Osteoblast (primary cell): ENCODE results near the gene RLBP1. TPM values are rescaled to one million over a fixed set of nuclear protein-coding genes. Genes with fewer than 3 reads are reported as not detected.

Experiments used
- DNase-seq: peaks from one replicate; pipeline ENCODE4 v3.0.0; 2011; ENCODE audit warnings: low spot score, mixed read lengths; ENCODE audit not compliant: insufficient read length; ENCODE audit errors: missing footprints
- H2AFZ ChIP-seq: 2 replicates; pipeline ENCODE4 v1.6.0; 2011; ENCODE audit warnings: mild to moderate bottlenecking, low read length
- H3K27ac ChIP-seq: 2 replicates; pipeline ENCODE4 v1.5.1; 2011; ENCODE audit warnings: mild to moderate bottlenecking, low read depth, low read length, moderate library complexity
- H3K27me3 ChIP-seq: 2 replicates; pipeline ENCODE4 v1.6.0; 2012; ENCODE audit warnings: mild to moderate bottlenecking, control low read depth, inconsistent platforms, low read length, moderate library complexity; ENCODE audit not compliant: insufficient read depth
- H3K36me3 ChIP-seq: 2 replicates; pipeline ENCODE4 v1.5.1; 2011; ENCODE audit warnings: mild to moderate bottlenecking, low read length, control low read depth, moderate library complexity; ENCODE audit not compliant: insufficient read depth
- H3K4me1 ChIP-seq: 2 replicates; pipeline ENCODE4 v1.5.1; 2011; ENCODE audit warnings: mild to moderate bottlenecking, low read length, control low read depth, moderate library complexity; ENCODE audit not compliant: insufficient read depth
- H3K4me2 ChIP-seq: 2 replicates; pipeline ENCODE4 v1.6.0; 2011; ENCODE audit warnings: mild to moderate bottlenecking, low read length; ENCODE audit not compliant: insufficient read depth
- H3K4me3 ChIP-seq: fragments of 200-600 bp; sonication (generic); 3 replicates; pipeline ENCODE4 v1.5.1; 2012; ENCODE audit warnings: mild to moderate bottlenecking, low read length, inconsistent platforms; ENCODE audit not compliant: insufficient read depth
- H3K79me2 ChIP-seq: 2 replicates; pipeline ENCODE4 v1.6.0; 2012; ENCODE audit warnings: mild to moderate bottlenecking, low read length, control low read depth, inconsistent platforms; ENCODE audit not compliant: insufficient read depth
- H3K9me3 ChIP-seq: 2 replicates; pipeline ENCODE4 v1.5.1; 2011; ENCODE audit warnings: low read depth, low read length, control low read depth
- H4K20me1 ChIP-seq: 2 replicates; pipeline ENCODE4 v1.6.0; 2012; ENCODE audit warnings: mild to moderate bottlenecking, low read length, control low read depth; ENCODE audit not compliant: insufficient read depth
- CTCF ChIP-seq: IDR thresholded peaks from 2 replicates; pipeline ENCODE4 v1.5.1; 2011; ENCODE audit warnings: mild to moderate bottlenecking, low read depth, low read length, moderate library complexity; ENCODE audit errors: extremely low read depth
- total RNA-seq: library from RNA; depleted of rRNA; stranded (reverse); fragments of >200 nt; gene quantifications from 2 replicates; pipeline ENCODE4 v1.2.3, GENCODE V29; 2012

Gene RLBP1
- total RNA-seq, 1 donor: under 0.01 TPM

GRCh38 chr15:89168316-89168833, 53.0 kb downstream of the RLBP1 start:
- Histone ChIP-seq H2AFZ (no peak overlapping the region), H3K4me2 (no peak overlapping the region), H3K27me3 (no peaks in the 10 kb centered on the region), H3K9me3 (no peaks in the 10 kb centered on the region), H3K4me3 (no peak overlapping the region), H3K4me1 (peaks cover 16% of the 10 kb centered on the region), H3K27ac (peak overlapping the region; percentile 65), H3K79me2 (peaks cover 5% of the 10 kb centered on the region), H4K20me1 (peaks cover 5% of the 10 kb centered on the region), H3K36me3 (peaks cover 14% of the 10 kb centered on the region)
- TF ChIP-seq CTCF: no peak
- no peak for DNase-seq

- H3K4me1 ChIP-seq: peaks cover 16% of the 10 kb centered on the region
- peak overlapping the region; percentile 7 for H3K4me2 ChIP-seq
- no peaks in the 10 kb centered on the region for H3K9me3 ChIP-seq
- no peaks in the 10 kb centered on the region for H3K27me3 ChIP-seq
- peak; percentile 79 for DNase-seq
- no peak overlapping the region for H2AFZ ChIP-seq
- TF ChIP-seq CTCF: no peak
- H3K27ac ChIP-seq: peak overlapping the region; percentile 65
- peaks cover 5% of the 10 kb centered on the region for H3K79me2 ChIP-seq
- H4K20me1 ChIP-seq: peaks cover 5% of the 10 kb centered on the region
- peaks cover 14% of the 10 kb centered on the region for H3K36me3 ChIP-seq
- H3K4me3 ChIP-seq: no peak overlapping the region
Observed at GRCh38 chr15:89167267-89168176, 53.9 kb downstream of the RLBP1 start.

GRCh38 chr15:89165677-89166076, 55.7 kb downstream of the RLBP1 start:
- Histone ChIP-seq H3K4me1 (peaks cover 16% of the 10 kb centered on the region), H2AFZ (no peak overlapping the region), H3K27ac (no peak overlapping the region), H3K36me3 (peaks cover 21% of the 10 kb centered on the region), H3K4me3 (no peak overlapping the region), H4K20me1 (peaks cover 5% of the 10 kb centered on the region), H3K27me3 (no peaks in the 10 kb centered on the region), H3K4me2 (no peak overlapping the region), H3K9me3 (no peaks in the 10 kb centered on the region), H3K79me2 (peaks cover 5% of the 10 kb centered on the region)
- no peak for DNase-seq
- TF ChIP-seq CTCF: no peak

GRCh38 chr15:89164712-89165211, 56.6 kb downstream of the RLBP1 start:
- no peak overlapping the region for H2AFZ ChIP-seq
- peaks cover 16% of the 10 kb centered on the region for H3K4me1 ChIP-seq
- H3K9me3 ChIP-seq: no peaks in the 10 kb centered on the region
- DNase-seq: no peak
- no peak overlapping the region for H3K27ac ChIP-seq
- H3K36me3 ChIP-seq: peaks cover 21% of the 10 kb centered on the region
- H3K79me2 ChIP-seq: peaks cover 5% of the 10 kb centered on the region
- H3K4me2 ChIP-seq: no peak overlapping the region
- peaks cover 5% of the 10 kb centered on the region for H4K20me1 ChIP-seq
- H3K4me3 ChIP-seq: no peak overlapping the region
- no peak for TF ChIP-seq CTCF
- no peaks in the 10 kb centered on the region for H3K27me3 ChIP-seq
